Endothelial cell (in vitro differentiated cells): ENCODE data around the gene ASB2. TPM values are rescaled to one million over a fixed set of nuclear protein-coding genes. Genes with fewer than 3 reads are reported as not detected.
A peak's percentile ranks its signal among the peaks of the same experiment; 100 is the strongest.

ENCODE experiments used
- DNase-seq: peaks from one replicate; pipeline ENCODE4 v3.0.0; 2021; ENCODE audit warnings: low spot score
- H3K27ac Mint-ChIP-seq: one replicate; pipeline ENCODE4 v1.8.0; 2021; ENCODE audit warnings: mixed read lengths, inconsistent platforms; ENCODE audit not compliant: unreplicated experiment
- H3K27me3 Mint-ChIP-seq: one replicate; pipeline ENCODE4 v1.8.0; 2021; ENCODE audit warnings: mild to moderate bottlenecking, moderate library complexity, mixed read lengths, inconsistent platforms; ENCODE audit not compliant: unreplicated experiment
- H3K36me3 Mint-ChIP-seq: one replicate; pipeline ENCODE4 v1.8.0; 2021; ENCODE audit warnings: mild to moderate bottlenecking, low read depth, mixed read lengths, inconsistent platforms; ENCODE audit not compliant: unreplicated experiment
- H3K4me1 Mint-ChIP-seq: one replicate; pipeline ENCODE4 v1.8.0; 2021; ENCODE audit warnings: mild to moderate bottlenecking, mixed read lengths, inconsistent platforms; ENCODE audit not compliant: unreplicated experiment
- H3K4me3 Mint-ChIP-seq: one replicate; pipeline ENCODE4 v1.8.0; 2021; ENCODE audit warnings: mild to moderate bottlenecking, mixed read lengths, inconsistent platforms; ENCODE audit not compliant: unreplicated experiment
- H3K9me3 Mint-ChIP-seq: one replicate; pipeline ENCODE4 v1.8.0; 2021; ENCODE audit warnings: mixed read lengths, inconsistent platforms; ENCODE audit not compliant: unreplicated experiment
- total RNA-seq: library from RNA; stranded (reverse); fragmentation: NEBNext Ultra II Directional; extraction: Animal tissue kit (Norgen Biotek cat#: 25700); gene quantifications from one replicate; pipeline ENCODE4 v1.2.1, GENCODE V29; 2021; ENCODE audit not compliant: unreplicated experiment
- TF ChIP-seq, protein P1 (sequence below): fragments of 200-600 bp; sonication (generic); IDR thresholded peaks from one replicate; pipeline ENCODE4 v1.5.0; 2021; ENCODE audit warnings: antibody characterized with exemption; ENCODE audit not compliant: unreplicated experiment

ASB2 gene
- total RNA-seq, 1 donor from 2014 or later = not detected

DNA sequence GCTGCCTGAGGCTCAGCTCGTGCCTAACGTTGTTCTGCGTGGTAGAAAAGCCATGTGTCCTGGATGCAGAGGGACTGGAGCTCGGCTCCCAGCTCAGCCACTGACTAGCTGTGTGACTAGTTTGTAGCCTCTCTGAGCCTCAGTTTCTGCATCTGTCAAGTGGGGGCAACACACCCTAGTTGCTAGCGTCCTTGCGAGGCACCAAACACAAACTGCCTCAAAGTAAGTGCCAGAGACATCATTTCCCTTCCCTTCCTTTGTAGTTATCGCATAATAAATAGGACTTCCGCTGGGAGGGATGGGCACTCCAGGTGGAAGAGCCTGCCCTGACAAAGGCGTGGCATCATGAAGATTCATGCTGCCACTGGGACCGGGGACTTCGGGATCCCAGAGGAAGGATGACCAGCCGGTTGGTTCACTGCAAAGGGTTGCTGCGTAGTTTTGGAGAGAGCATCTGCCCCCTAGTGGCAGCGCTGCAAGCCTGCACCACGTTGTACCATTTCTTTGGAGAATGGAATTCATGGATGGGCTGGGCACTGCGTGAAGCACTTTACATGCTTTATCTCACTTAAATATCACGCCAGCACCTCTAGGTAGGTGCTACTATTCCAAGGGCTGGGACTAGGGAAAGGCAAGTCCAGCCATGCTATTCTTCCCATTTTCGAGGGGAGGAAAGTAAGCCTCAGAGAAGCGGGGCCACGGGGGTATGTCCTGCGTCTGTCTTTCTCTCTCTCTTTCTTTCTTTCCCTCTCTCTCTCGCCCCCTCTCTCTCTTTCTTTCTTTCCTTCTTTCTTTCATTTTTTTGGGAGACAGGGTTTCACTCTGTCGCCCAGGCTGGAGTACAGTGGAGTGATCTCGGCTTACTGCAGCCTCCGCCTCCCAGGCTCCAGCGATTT, 25.4 kb upstream of the ASB2 start:
- Mint-ChIP-seq H3K9me3 (no peaks in the 10 kb centered on the region), H3K4me1 (no peaks in the 10 kb centered on the region), H3K27me3 (peaks cover 7% of the 10 kb centered on the region), H3K36me3 (no peaks in the 10 kb centered on the region), H3K27ac (no peak overlapping the region), H3K4me3 (no peak overlapping the region)
- DNase-seq = peak; percentile 64
- TF ChIP-seq, protein P1, sequence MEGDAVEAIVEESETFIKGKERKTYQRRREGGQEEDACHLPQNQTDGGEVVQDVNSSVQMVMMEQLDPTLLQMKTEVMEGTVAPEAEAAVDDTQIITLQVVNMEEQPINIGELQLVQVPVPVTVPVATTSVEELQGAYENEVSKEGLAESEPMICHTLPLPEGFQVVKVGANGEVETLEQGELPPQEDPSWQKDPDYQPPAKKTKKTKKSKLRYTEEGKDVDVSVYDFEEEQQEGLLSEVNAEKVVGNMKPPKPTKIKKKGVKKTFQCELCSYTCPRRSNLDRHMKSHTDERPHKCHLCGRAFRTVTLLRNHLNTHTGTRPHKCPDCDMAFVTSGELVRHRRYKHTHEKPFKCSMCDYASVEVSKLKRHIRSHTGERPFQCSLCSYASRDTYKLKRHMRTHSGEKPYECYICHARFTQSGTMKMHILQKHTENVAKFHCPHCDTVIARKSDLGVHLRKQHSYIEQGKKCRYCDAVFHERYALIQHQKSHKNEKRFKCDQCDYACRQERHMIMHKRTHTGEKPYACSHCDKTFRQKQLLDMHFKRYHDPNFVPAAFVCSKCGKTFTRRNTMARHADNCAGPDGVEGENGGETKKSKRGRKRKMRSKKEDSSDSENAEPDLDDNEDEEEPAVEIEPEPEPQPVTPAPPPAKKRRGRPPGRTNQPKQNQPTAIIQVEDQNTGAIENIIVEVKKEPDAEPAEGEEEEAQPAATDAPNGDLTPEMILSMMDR = peak; percentile 95

DNA sequence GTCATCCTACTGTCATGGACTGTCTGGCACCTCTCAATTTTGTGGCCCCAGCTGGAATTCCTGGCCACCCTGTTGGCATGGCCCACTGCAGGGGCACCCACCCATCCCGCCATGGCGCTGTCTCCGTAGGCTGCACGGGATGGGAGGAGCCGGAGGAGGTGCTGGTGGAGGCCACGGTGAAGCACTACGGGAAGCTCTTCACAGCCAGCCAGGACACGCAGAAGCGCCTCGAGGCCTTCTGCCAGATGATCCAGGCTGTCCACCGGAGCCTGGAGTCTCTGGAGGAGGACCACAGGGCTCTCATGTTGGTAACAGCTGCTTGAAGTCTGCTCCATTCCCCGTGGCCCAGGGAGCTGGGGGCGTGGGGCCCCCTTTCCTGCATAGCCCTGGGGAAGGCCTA, 24.6 kb upstream of the ASB2 start:
- Mint-ChIP-seq H3K4me1 (no peaks in the 10 kb centered on the region), H3K27me3 (peaks cover 7% of the 10 kb centered on the region), H3K4me3 (no peak overlapping the region), H3K36me3 (no peaks in the 10 kb centered on the region), H3K9me3 (no peaks in the 10 kb centered on the region), H3K27ac (no peak overlapping the region)
- TF ChIP-seq, protein P1 = no peak
- no peak for DNase-seq

DNA sequence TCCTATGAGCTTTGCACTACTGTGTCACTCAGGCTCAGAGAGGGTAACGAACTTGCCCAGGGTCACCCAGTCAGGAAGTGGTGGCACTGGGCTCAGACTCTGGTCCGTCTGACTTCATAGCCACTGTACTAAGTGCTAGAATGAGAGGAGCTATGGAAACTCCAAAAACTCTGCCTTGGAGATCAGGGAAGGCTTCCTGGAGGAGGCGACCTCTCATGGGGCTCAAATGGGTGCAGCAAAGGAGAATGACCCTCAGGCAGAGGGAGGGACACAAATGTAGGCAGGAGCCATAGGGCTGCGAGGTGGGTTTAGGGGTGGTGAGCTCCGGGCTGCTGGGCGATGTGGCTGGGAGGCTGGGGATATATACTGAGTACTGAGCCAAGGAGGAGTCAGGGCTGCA, 23.9 kb upstream of the ASB2 start:
- Mint-ChIP-seq H3K9me3 (no peaks in the 10 kb centered on the region), H3K4me3 (no peak overlapping the region), H3K27ac (no peak overlapping the region), H3K4me1 (no peaks in the 10 kb centered on the region), H3K27me3 (peaks cover 6% of the 10 kb centered on the region), H3K36me3 (no peaks in the 10 kb centered on the region)
- no peak for DNase-seq
- TF ChIP-seq, protein P1 = no peak

DNA sequence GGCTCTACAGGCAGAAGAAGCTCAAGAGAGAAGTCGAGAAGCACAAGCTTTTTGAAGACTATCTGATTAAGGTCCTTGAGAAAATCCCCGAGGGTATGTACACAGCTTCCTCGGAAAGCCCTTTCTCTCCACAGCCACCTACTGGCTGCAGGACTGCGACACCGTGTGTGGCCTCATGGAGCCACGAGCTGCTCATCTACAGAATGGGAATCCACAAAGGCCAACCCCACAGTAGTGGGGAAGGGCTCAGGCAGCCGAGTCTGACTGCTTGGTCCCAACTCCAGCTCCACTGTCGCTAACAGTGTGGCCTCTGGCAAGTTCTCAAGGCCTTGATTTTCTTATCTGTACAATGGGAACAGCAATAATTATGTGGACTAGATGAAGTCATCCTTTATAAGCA, 23.2 kb upstream of the ASB2 start:
- H3K27me3 Mint-ChIP-seq = peaks cover 2% of the 10 kb centered on the region
- no peaks in the 10 kb centered on the region for H3K9me3 Mint-ChIP-seq
- H3K4me3 Mint-ChIP-seq = no peak overlapping the region
- no peaks in the 10 kb centered on the region for H3K4me1 Mint-ChIP-seq
- TF ChIP-seq, protein P1 = no peak
- H3K36me3 Mint-ChIP-seq = no peaks in the 10 kb centered on the region
- H3K27ac Mint-ChIP-seq = no peak overlapping the region
- DNase-seq = no peak

DNA sequence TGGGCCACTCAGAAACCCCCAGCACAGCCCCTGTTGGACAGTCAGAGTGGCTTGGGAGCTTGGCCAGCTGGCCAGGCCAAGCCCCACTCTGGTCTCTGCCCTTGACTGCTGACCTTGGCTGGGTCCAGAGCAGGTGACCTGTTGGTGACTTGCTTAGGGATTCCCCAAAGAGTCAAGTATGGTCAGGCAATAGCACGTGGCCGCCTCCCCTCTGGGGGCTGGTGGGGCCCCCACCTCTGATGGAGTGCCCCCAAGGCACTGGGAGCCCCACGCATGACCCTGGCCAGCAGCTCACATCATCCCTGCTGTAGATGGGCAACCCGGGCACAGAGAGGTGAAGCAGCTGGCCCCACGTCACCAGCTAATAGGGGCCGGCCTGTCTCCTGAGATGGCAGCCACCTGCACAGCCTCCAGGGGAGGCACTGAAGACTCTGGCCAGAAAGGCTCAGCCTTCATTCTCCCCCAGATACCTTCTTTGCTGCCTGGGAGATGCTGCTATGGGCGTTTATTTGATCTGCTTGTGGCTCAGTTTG, 22.6 kb upstream of the ASB2 start:
- no peak overlapping the region for H3K27ac Mint-ChIP-seq
- TF ChIP-seq, protein P1 = no peak

More for the DNA sequence above, 22.6 kb upstream of the ASB2 start:
- H3K27me3 Mint-ChIP-seq = peaks cover 2% of the 10 kb centered on the region
- DNase-seq = no peak
- no peak overlapping the region for H3K4me3 Mint-ChIP-seq
- H3K9me3 Mint-ChIP-seq = no peaks in the 10 kb centered on the region
- no peaks in the 10 kb centered on the region for H3K36me3 Mint-ChIP-seq
- H3K4me1 Mint-ChIP-seq = no peaks in the 10 kb centered on the region
